Immature natural killer cell (primary cell): ENCODE data around the gene ZXDC. TPM values are rescaled to one million over a fixed set of nuclear protein-coding genes. Genes with fewer than 3 reads are reported as not detected.

Experiments
- DNase-seq, 3 donors: peaks; one replicate each; pipeline ENCODE4 v3.0.0; 2022; ENCODE audit warnings: mixed read lengths in 1 of 3
- H3K27ac Mint-ChIP-seq, 6 donors: one replicate each; pipeline ENCODE4 v1.8.0; 2020; ENCODE audit warnings: mixed read lengths in 6 of 6, mild to moderate bottlenecking in 5 of 6, inconsistent platforms in 4 of 6, moderate library complexity in 3 of 6
- H3K27me3 Mint-ChIP-seq, 3 donors: one replicate each; pipeline ENCODE4 v1.8.0; 2020 to 2021; ENCODE audit warnings: low read depth in 3 of 3, mild to moderate bottlenecking in 3 of 3, mixed read lengths in 3 of 3, moderate library complexity in 3 of 3, inconsistent platforms in 1 of 3
- H3K36me3 Mint-ChIP-seq, 3 donors: one replicate each; pipeline ENCODE4 v1.8.0; 2020; ENCODE audit warnings: mixed read lengths in 3 of 3, inconsistent platforms in 2 of 3, mild to moderate bottlenecking in 2 of 3
- H3K4me1 Mint-ChIP-seq, 2 donors: one replicate each; pipeline ENCODE4 v1.8.0; 2020; ENCODE audit warnings: inconsistent platforms in 2 of 2, mild to moderate bottlenecking in 2 of 2, mixed read lengths in 2 of 2, moderate library complexity in 1 of 2
- H3K4me3 Mint-ChIP-seq, 5 donors: one replicate each; pipeline ENCODE4 v1.8.0; 2020; ENCODE audit warnings: mild to moderate bottlenecking in 5 of 5, mixed read lengths in 5 of 5, inconsistent platforms in 3 of 5, moderate library complexity in 3 of 5
- H3K9me3 Mint-ChIP-seq, 6 donors: one replicate each; pipeline ENCODE4 v1.8.0; 2020; ENCODE audit warnings: mild to moderate bottlenecking in 6 of 6, mixed read lengths in 6 of 6, inconsistent platforms in 4 of 6, moderate library complexity in 3 of 6
- polyA plus RNA-seq, 3 donors: library from polyadenylated mRNA; unstranded; fragments of 300-500 nt; fragmentation: Illumina TruSeq; gene quantifications; one replicate each; pipeline ENCODE4 v1.2.3, GENCODE V29; 2021

Gene ZXDC, protein sequence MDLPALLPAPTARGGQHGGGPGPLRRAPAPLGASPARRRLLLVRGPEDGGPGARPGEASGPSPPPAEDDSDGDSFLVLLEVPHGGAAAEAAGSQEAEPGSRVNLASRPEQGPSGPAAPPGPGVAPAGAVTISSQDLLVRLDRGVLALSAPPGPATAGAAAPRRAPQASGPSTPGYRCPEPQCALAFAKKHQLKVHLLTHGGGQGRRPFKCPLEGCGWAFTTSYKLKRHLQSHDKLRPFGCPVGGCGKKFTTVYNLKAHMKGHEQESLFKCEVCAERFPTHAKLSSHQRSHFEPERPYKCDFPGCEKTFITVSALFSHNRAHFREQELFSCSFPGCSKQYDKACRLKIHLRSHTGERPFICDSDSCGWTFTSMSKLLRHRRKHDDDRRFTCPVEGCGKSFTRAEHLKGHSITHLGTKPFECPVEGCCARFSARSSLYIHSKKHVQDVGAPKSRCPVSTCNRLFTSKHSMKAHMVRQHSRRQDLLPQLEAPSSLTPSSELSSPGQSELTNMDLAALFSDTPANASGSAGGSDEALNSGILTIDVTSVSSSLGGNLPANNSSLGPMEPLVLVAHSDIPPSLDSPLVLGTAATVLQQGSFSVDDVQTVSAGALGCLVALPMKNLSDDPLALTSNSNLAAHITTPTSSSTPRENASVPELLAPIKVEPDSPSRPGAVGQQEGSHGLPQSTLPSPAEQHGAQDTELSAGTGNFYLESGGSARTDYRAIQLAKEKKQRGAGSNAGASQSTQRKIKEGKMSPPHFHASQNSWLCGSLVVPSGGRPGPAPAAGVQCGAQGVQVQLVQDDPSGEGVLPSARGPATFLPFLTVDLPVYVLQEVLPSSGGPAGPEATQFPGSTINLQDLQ
- 10 to 100 TPM in 2 of 3 donors, 1 to 10 TPM in 1; 9.6 to 17.2 (median 11.8) TPM for polyA plus RNA-seq

DNA sequence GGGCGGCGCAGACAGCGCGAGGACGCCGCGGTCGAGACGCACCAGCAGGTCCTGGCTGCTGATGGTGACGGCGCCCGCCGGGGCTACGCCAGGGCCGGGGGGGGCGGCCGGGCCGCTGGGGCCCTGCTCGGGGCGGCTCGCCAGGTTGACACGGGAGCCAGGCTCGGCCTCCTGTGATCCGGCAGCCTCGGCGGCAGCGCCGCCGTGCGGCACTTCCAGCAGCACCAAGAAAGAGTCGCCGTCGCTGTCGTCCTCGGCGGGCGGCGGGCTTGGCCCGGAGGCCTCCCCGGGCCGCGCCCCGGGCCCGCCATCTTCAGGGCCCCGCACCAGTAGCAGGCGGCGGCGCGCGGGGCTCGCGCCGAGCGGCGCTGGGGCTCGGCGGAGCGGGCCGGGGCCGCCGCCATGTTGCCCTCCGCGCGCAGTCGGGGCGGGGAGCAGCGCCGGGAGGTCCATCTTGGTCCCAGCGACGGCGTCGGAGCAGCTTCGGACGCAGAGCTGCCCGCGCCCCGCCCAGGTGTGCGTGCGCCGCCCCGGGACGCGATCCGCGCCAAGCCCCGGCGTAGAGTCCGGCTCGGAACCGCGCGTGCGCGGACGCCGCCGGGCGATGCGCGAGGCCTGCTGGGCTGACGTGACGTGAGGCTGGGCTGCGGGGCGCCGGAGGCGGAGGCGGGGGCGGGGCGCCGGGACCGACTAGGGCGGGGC lies at the start of gene ZXDC:
TSS of gene ZXDC (minus strand) at position 479 of the 702 bp plus-strand sequence. CDS start at position 453, 26 bp downstream.
- Mint-ChIP-seq H3K27me3 (peaks cover 0 to 5% (median 0%) of the 10 kb centered on the region in 3 donors), H3K4me3 (peak within 1 kb of the TSS; percentile 84 to 89 (median 86)), H3K36me3 (peaks cover 0 to 11% (median 0%) of the 10 kb centered on the region in 3 donors), H3K27ac (peak within 1 kb of the TSS; percentile 75 to 92 (median 84)), H3K4me1 (peaks cover 44 to 54% of the 10 kb centered on the region in 2 donors), H3K9me3 (no peaks in the 10 kb centered on the region)
- DNase-seq = peak; percentile 90 to 94 (median 94)

DNA sequence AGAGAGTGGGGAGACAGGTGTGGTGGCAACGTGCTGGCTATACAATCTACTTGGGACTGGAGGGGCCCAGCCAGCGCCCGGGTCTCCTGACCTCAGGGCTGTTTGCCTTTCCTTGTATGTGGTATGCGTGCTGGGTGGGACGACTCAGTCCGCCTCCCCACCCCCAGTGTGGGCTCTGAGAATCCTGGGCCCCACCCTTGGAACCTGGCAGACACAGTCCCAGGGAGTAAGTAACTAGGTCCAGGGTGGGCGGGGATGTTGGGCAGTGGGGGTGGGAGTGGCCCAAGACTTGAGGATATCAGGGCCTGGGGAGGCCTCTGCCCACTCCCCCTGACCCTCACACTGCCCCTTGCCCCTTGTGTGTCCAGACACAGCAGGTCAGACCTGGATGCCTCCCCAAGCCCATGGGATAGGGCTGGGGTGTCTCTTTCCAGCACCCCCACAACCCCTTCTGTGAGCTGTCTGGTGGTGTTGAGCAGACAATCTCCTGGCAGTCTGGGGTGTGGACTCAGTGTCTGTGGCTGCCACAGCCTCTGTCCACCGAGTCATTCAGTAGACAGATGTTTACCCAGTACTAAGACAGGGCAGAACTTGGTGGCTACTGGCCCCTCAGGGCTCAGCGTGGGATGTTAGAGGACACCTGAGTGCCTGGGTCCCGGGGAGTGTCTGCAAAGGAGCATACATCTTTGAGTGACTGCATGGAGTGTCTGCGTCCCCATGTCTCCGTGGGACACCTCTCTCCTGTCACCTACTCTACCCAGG lies 49.6 kb upstream of the ZXDC start:
- peaks cover 5 to 13% (median 11%) of the 10 kb centered on the region in 3 donors for H3K27me3 Mint-ChIP-seq
- H3K36me3 Mint-ChIP-seq = no peaks in the 10 kb centered on the region
- no peak overlapping the region for H3K27ac Mint-ChIP-seq
- no peak overlapping the region for H3K4me3 Mint-ChIP-seq
- H3K4me1 Mint-ChIP-seq = peaks cover 1 to 4% of the 10 kb centered on the region in 2 donors
- no peak for DNase-seq
- no peaks in the 10 kb centered on the region for H3K9me3 Mint-ChIP-seq

DNA sequence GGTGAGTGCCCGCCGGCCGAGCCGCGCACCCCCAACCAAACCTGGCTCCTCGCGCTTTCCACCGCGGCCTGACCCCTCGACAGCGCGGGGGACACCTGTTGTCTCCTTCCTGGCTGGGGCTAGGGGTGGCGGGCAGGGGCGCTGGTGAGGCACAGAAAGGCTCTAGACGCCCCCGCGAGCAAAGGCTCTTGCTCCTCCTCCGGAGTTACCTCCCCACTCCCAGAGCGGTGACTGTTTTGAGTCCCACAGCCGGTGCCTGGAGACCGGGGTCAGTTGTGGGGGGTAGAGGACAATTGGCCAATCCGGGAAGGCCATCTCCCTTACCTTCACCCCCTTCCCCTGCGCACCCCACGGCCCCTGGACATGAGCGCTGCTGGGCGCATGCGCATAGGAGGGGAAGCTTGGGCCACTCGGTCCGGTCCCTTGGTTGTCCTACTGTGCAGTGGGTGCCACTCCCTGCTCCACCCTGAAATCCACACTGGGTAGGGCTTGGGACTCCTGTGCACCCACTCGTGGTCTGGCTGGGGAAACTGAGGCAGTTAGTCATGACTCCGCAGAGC lies 48.8 kb upstream of the ZXDC start:
- H3K27me3 Mint-ChIP-seq = peaks cover 5 to 13% (median 11%) of the 10 kb centered on the region in 3 donors
- no peak overlapping the region for H3K27ac Mint-ChIP-seq
- peak overlapping the region in 1 of 5 donors; percentile 13 for H3K4me3 Mint-ChIP-seq
- no peaks in the 10 kb centered on the region for H3K9me3 Mint-ChIP-seq
- peaks cover 0 to 3% of the 10 kb centered on the region in 2 donors for H3K4me1 Mint-ChIP-seq
- no peaks in the 10 kb centered on the region for H3K36me3 Mint-ChIP-seq
- no peak for DNase-seq

DNA sequence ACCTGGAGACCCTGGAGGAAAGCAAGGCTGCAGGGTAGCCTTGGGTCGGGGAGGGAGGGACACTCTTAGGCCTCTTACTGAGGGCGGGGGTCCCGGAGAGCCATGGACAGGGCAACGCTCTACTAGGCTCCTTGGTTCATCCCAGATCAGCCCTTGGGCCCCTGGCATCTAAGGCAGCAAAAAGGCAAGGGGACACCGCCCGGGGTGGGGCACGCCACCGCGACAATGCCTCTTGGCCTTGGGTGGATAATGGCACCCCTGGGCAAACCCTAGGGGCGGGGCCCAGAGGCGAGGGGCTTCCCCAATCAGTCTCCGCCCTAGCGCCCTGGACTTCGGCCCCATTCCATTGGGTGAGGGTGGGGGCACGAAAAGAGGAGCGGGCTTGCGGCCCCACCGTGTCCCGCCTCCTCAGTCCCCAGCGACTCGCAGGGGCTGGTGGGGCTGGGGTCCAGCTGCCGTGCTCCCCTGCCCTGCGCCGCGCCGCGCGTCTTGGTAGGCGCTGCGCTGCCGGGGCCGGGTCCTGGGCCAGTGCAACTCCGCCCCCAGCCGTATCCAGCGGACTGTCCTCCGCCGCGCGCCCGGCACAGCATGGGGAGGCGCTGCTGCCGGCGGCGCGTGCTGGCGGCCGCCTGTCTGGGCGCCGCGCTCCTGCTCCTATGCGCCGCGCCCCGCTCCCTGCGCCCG lies 48.2 kb upstream of the ZXDC start, which contains the start of gene CHST13:
TSS of gene CHST13 (plus strand) at position 411 of the 684 bp plus-strand sequence. CDS start at position 589, 178 bp downstream.
- H3K4me3 Mint-ChIP-seq = peak within 1 kb of the TSS in 1 of 5 donors; percentile 17
- DNase-seq = no peak
- no peaks in the 10 kb centered on the region for H3K36me3 Mint-ChIP-seq
- peaks cover 0 to 2% of the 10 kb centered on the region in 2 donors for H3K4me1 Mint-ChIP-seq
- no peaks in the 10 kb centered on the region for H3K9me3 Mint-ChIP-seq
- H3K27ac Mint-ChIP-seq = no peak within 1 kb of the TSS
- peaks cover 5 to 13% (median 11%) of the 10 kb centered on the region in 3 donors for H3K27me3 Mint-ChIP-seq

DNA sequence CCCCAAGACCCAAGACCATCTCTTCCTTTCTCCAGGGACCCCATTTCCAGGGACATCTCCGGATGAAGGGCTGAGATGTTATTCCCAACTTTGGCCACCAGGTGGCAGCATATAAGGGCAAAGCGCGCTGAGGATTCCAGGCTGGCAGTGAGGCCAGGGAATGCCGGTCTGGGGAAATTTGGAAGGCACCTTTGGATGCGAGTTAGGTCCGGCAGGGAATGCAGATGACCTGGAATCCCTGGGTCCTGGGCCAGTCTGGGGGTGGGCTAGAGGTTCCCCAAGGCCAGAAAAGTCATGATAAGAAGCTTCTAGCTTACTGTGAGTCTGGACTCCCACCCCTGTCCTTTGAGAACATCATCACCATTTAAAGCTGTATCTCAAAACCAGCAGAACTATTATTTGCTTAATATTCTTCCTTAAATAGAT lies 46.7 kb upstream of the ZXDC start:
- H3K9me3 Mint-ChIP-seq = no peaks in the 10 kb centered on the region
- H3K4me3 Mint-ChIP-seq = peak overlapping the region in 1 of 5 donors; percentile 17
- H3K4me1 Mint-ChIP-seq = peaks cover 0 to 2% of the 10 kb centered on the region in 2 donors
- peak; percentile 36 to 46 (median 39) for DNase-seq
- H3K27ac Mint-ChIP-seq = no peak overlapping the region
- no peaks in the 10 kb centered on the region for H3K36me3 Mint-ChIP-seq
- peaks cover 5 to 13% (median 11%) of the 10 kb centered on the region in 3 donors for H3K27me3 Mint-ChIP-seq

DNA sequence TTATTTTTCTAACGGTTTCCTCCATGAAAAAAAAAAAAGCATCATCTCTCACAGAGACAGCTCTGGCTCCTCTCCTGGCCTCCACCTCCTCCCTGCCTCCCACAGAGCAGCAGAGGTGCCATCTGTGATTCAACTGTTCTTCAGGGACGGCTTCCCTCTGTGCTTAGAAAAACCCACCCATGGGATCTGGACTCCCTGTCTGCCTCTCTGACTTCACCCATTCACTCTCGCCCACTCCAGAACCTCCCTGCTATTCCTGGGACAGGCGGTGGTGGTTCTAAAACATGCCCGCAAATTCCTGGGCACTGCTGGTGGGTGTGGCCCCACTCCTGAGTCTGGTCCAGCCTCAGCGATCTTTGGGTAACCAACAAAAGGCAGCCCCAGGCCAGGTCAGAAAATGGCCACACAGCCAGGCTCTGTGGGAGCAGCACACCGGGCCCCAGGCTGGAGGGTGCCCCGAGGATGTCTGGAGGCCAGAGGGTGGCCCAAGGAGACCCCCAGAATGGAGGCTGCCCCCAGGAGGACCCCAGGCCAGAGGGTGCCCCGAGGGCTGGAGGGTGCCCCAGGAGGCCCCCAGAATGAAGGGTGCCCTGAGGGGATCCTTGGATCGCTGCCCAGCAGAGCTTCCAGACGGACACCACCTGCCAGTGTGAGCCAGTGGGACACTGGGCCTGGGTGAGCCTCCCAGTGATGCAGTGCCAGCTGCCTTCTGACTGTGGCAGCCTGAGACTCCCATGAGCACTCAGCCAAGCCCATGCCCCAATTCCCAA lies 45.6 kb upstream of the ZXDC start:
- Mint-ChIP-seq H3K27ac (peak overlapping the region in 1 of 6 donors; percentile 28), H3K9me3 (no peaks in the 10 kb centered on the region), H3K27me3 (peaks cover 5 to 18% (median 11%) of the 10 kb centered on the region in 3 donors), H3K4me3 (no peak overlapping the region), H3K36me3 (no peaks in the 10 kb centered on the region), H3K4me1 (peaks cover 0 to 2% of the 10 kb centered on the region in 2 donors)
- DNase-seq = no peak

DNA sequence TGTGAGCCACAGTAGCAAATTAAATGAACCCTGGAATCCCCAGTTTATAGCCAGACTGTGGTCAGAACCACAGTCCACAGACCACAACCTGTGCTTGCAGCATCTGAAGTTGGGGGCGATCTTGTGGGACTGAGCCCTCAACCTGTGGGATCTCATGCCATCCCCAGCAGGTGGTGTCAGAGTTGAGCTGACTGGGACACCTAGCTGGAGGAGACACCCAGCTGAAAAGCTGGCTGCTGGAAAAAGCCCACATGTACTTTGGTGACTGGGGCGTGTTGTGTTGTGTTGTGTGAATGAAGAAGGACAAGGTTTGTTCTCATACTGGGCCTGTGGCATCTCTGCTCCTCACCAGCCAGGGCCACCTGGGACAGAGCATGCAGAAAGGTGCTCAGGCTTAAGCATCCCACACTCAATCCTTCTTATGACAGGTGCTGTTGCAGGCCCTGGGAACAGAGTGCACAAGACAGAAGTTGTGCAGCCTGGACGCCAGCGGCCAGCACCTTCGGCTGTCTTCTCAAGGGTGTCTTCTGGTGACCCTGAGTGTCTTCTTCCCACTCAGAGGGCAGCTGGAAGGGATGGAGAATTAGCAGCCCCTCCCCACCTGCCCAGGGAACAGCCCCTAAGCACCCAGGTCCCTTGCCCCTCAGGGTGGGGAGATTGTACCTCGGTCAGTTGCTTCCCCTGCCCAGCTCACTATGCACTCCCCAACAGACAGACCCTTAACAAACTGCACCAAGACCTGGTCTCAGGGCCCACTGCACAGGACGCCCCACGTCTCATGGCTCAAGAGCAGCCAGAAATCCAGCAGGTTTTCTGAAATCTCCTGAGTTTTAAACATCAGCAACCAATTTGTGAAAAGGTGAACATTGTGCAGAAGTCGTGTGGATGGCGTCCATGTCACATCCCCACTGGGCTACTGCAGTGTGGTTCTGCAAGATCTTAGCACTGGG lies 44.1 kb upstream of the ZXDC start:
- Mint-ChIP-seq H3K4me1 (peaks cover 0 to 2% of the 10 kb centered on the region in 2 donors), H3K4me3 (no peak overlapping the region), H3K36me3 (no peaks in the 10 kb centered on the region), H3K27me3 (peaks cover 5 to 15% (median 11%) of the 10 kb centered on the region in 3 donors), H3K9me3 (no peaks in the 10 kb centered on the region), H3K27ac (no peak overlapping the region)
- no peak for DNase-seq

DNA sequence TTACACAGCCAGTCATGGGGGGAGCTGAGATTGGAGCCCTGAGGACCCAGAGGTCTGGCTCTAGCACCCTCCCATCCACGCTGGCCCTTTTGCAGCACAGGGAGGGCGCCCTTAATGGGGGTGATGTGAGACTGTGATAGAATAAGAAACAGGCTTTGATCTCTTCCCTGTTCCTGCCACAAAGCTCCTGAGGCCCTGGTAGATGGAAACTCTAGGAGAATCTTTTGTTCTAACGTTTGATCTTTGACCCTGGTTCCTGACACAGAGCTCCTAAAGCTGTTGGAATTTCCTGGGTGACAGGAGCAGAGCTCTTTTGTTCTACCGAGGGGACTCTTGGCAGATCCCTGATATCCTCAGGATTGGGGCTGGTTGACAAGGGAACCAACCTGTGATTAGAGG lies 43.1 kb upstream of the ZXDC start:
- Mint-ChIP-seq H3K9me3 (no peaks in the 10 kb centered on the region), H3K27me3 (peaks cover 5 to 15% (median 11%) of the 10 kb centered on the region in 3 donors), H3K4me3 (no peak overlapping the region), H3K36me3 (no peaks in the 10 kb centered on the region), H3K27ac (no peak overlapping the region), H3K4me1 (peaks cover 0 to 2% of the 10 kb centered on the region in 2 donors)
- DNase-seq = no peak

DNA sequence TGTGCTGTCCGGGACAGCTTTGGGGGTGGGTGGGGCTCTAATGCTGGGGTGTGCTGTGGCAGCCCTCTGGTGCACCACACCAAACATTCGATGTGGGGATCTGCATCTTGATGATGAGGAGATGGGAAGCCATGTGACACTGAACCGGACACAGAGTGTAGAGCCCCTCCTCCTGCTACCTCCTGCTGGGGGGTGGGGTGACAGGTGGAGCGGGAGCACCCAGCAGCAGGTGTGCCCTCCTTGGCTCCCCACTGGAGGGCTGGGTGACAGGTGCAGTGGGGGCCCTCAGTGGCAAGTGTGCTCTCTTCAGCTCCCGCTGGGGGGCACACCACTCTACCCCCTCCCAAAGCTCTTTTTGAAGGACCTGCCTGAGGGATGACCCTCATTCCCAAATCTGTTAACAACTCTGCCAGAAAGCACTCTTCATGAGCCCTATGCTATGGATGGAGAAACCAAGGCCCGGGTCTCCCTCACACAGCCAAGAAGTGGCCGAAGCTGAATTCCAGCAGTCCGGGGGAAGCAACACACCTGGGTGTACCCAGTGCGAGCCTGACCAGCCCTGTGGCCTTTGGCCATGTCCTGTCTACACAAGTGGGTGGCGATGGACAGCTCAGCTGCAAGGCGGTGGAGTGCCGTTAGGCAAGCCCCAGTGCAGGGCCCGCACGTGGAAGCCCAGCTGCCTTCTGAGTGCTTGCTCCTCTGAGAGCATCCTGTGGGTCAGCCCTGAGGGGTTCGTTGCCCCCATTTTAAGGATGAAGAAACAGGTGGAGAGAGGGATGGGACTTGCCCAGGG lies 42.5 kb upstream of the ZXDC start:
- Mint-ChIP-seq H3K27me3 (peaks cover 5 to 14% (median 8%) of the 10 kb centered on the region in 3 donors), H3K9me3 (no peaks in the 10 kb centered on the region), H3K36me3 (no peaks in the 10 kb centered on the region), H3K4me3 (no peak overlapping the region), H3K4me1 (peaks cover 0 to 2% of the 10 kb centered on the region in 2 donors), H3K27ac (no peak overlapping the region)
- no peak for DNase-seq

DNA sequence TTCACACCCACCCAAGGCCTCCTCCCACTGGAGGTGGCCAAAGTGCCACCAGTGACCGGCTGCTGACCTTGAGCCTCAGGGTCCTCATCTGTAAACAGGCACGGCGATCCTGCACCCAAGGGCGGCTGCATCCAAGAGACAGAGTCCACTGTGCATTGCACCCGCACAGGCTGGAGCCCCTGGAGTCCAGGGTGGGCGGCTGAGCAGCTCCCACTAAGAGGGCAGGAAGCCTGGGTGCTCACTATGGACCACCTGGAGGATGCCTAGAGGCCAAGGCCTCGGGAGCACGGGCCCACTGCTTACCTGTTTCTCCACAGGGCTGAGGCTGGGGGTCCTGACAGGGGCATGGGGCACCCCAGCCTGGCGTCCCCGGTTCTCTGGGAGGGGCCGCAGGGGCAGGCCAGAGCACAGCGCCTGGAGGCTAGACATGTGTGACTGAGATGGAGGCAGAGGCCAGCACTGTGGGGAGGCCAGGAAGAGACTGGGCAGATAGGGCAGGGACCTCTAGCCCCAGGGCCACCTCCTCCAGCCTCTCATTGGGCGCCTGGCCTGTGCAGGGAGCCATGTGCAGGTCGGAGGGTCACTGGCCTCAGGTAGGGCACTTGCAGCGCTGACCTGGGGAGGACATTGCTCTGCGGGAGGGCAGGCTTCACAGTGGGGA lies 41.7 kb upstream of the ZXDC start, which contains the start of gene UROC1:
TSS of gene UROC1 (minus strand) at position 483 of the 661 bp plus-strand sequence. CDS start at position 429, 54 bp downstream.
- Mint-ChIP-seq H3K36me3 (no peaks in the 10 kb centered on the region), H3K27ac (no peak within 1 kb of the TSS), H3K27me3 (peaks cover 0 to 8% (median 3%) of the 10 kb centered on the region in 3 donors), H3K9me3 (no peaks in the 10 kb centered on the region), H3K4me1 (peaks cover 0 to 2% of the 10 kb centered on the region in 2 donors), H3K4me3 (no peak within 1 kb of the TSS)
- no peak for DNase-seq
